Left kidney (tissue), 2 donors: ENCODE data around the gene PKD2L2. TPM values are rescaled to one million over a fixed set of nuclear protein-coding genes. Genes with fewer than 3 reads are reported as not detected.
"Not testable (repeated sequence)": the region's sequence is repeated elsewhere in the genome, so short reads cannot be mapped to it uniquely, and the experiment has no call there.

Experiments
- DNase-seq: peaks from one replicate; pipeline ENCODE4 v3.0.0-alpha.2; 2013
- polyA plus RNA-seq: library from polyadenylated mRNA; unstranded; fragments of 120-200 nt; gene quantifications from one replicate; pipeline ENCODE4 v1.2.1, GENCODE V29; 2013; ENCODE audit not compliant: insufficient read length

PKD2L2 gene
- polyA plus RNA-seq, 1 donor, result 0.48 TPM

GRCh38 chr5:137887831-137888230 is 1.4 kb upstream of the PKD2L2 start:
- DNase-seq, result no peak

- no peak for DNase-seq
These were observed 793 bp upstream of the PKD2L2 start for GRCh38 chr5:137888466-137888862.

- no peak for DNase-seq
These were observed 1.6 kb downstream of the PKD2L2 start for GRCh38 chr5:137890845-137891244.

GRCh38 chr5:137891849-137892248 is 2.6 kb downstream of the PKD2L2 start:
- no peak for DNase-seq

- DNase-seq, result no peak
These were observed 5.3 kb downstream of the PKD2L2 start for GRCh38 chr5:137894586-137894985.

GRCh38 chr5:137896560-137896959 is 7.3 kb downstream of the PKD2L2 start:
- no peak for DNase-seq

GRCh38 chr5:137899493-137899892 is 10.2 kb downstream of the PKD2L2 start:
- no peak for DNase-seq

GRCh38 chr5:137901011-137901817 is 12.0 kb downstream of the PKD2L2 start:
- DNase-seq, result no peak

GRCh38 chr5:137902408-137903133 is 13.3 kb downstream of the PKD2L2 start:
- no peak for DNase-seq

GRCh38 chr5:137914758-137915157 is 25.5 kb downstream of the PKD2L2 start:
- DNase-seq, result no peak

- DNase-seq, result no peak
These were observed 27.7 kb downstream of the PKD2L2 start for GRCh38 chr5:137916923-137917322.

GRCh38 chr5:137921931-137922330 is 32.7 kb downstream of the PKD2L2 start:
- DNase-seq, result no peak

- DNase-seq, result no peak
These were observed 34.6 kb downstream of the PKD2L2 start for GRCh38 chr5:137923856-137924255.

- DNase-seq, result no peak
These were observed 43.5 kb downstream of the PKD2L2 start for GRCh38 chr5:137932800-137933199.

GRCh38 chr5:137933491-137933911 is 44.2 kb downstream of the PKD2L2 start:
- DNase-seq, result no peak

- DNase-seq, result no peak
These were observed 45.9 kb downstream of the PKD2L2 start for GRCh38 chr5:137935190-137935589.

- DNase-seq, result no peak
These were observed 46.4 kb downstream of the PKD2L2 start for GRCh38 chr5:137935694-137936093.

GRCh38 chr5:137937994-137938750 is 48.9 kb downstream of the PKD2L2 start:
- no peak for DNase-seq

- no peak for DNase-seq
These were observed 49.5 kb downstream of the PKD2L2 start for GRCh38 chr5:137938751-137939143.

- DNase-seq, result no peak
These were observed 50.1 kb downstream of the PKD2L2 start for GRCh38 chr5:137939331-137939730.

- not testable (repeated sequence) for DNase-seq
These were observed 55.0 kb downstream of the PKD2L2 start for GRCh38 chr5:137944280-137944679.

GRCh38 chr5:137945825-137946224 is 56.6 kb downstream of the PKD2L2 start:
- no peak for DNase-seq
